K562 (cell line): ENCODE data around the gene RETN. TPM values are rescaled to one million over a fixed set of nuclear protein-coding genes. Genes with fewer than 3 reads are reported as not detected.

Experiments used
- GABPA ChIP-seq: fragments of 200-800 bp; sonication (Bioruptor generic); conservative IDR thresholded peaks from 2 replicates; pipeline ENCODE4 v1.6.1; 2016; ENCODE audit warnings: low read depth, missing genetic modification characterization, missing compliant biosample characterization
- ILK ChIP-seq: fragments of 450-650 bp; IDR thresholded peaks from 2 replicates; pipeline ENCODE4 v1.6.1; 2016; ENCODE audit warnings: missing genetic modification characterization, low read depth, mild to moderate bottlenecking, missing compliant biosample characterization, moderate library complexity, borderline replicate concordance
- MTA1 ChIP-seq: fragments of 450-650 bp; IDR thresholded peaks from 2 replicates; pipeline ENCODE4 v1.6.1; 2017; ENCODE audit warnings: borderline replicate concordance
- MTF1 ChIP-seq: fragments of 250-450 bp; sonication (Bioruptor Pico); IDR thresholded peaks from 2 replicates; pipeline ENCODE4 v1.9.0; 2021; ENCODE audit warnings: moderate library complexity, mild to moderate bottlenecking, inconsistent platforms, borderline replicate concordance
- NFXL1 ChIP-seq: fragments of 450-650 bp; formaldehyde crosslinking; IDR thresholded peaks from 2 replicates; pipeline ENCODE4 v1.4.0; 2021; ENCODE audit warnings: mild to moderate bottlenecking
- PHB ChIP-seq: fragments of 250-450 bp; sonication (Bioruptor Pico); IDR thresholded peaks from 2 replicates; pipeline ENCODE4 v1.5.0; 2021
- PHTF2 ChIP-seq: fragments of 250-450 bp; sonication (Bioruptor Pico); IDR thresholded peaks from 2 replicates; pipeline ENCODE4 v1.5.0; 2021; ENCODE audit warnings: mild to moderate bottlenecking
- SIN3B ChIP-seq: fragments of 450-650 bp; IDR thresholded peaks from 2 replicates; pipeline ENCODE4 v1.6.1; 2017; ENCODE audit warnings: low read depth, mild to moderate bottlenecking, moderate library complexity
- SRF ChIP-seq, 2 experiments: fragments of 250-450, 450-650 bp in 1 of 2; sonication (Bioruptor Pico) in 1 of 2; sonication (generic) in 1 of 2; formaldehyde crosslinking; IDR thresholded peaks; 2 replicates each; pipeline versions ENCODE4 v1.5.0 to v1.5.1; 2020 to 2022; ENCODE audit warnings: mild to moderate bottlenecking in 1 of 2, missing genetic modification reagents in 1 of 2
- SRSF1 ChIP-seq: fragments of 200-400 bp; formaldehyde crosslinking; IDR thresholded peaks from 2 replicates; pipeline ENCODE4 v1.6.1; 2017; ENCODE audit warnings: mild to moderate bottlenecking, low read depth, low read length, moderate library complexity
- XRCC4 ChIP-seq: IDR thresholded peaks from one replicate; pipeline ENCODE4 v1.6.1; 2011; ENCODE audit not compliant: insufficient read depth, insufficient read length; ENCODE audit errors: extremely low read depth
- ZC3H4 ChIP-seq: sonication (generic); formaldehyde crosslinking; IDR thresholded peaks from 2 replicates; pipeline ENCODE4 v1.9.0; 2021; ENCODE audit warnings: missing genetic modification reagents, borderline replicate concordance
- ZNF583 ChIP-seq: fragments of 250-450 bp; sonication (Bioruptor Pico); IDR thresholded peaks from 2 replicates; pipeline ENCODE4 v1.4.0; 2020
- ZNF589 ChIP-seq: fragments of 200-800 bp; sonication (Bioruptor generic); IDR thresholded peaks from 2 replicates; pipeline ENCODE4 v1.6.1; 2016; ENCODE audit warnings: low read depth, missing genetic modification characterization, missing compliant biosample characterization
- ZNF644 ChIP-seq: fragments of 200-800 bp; sonication (Bioruptor generic); IDR thresholded peaks from 2 replicates; pipeline ENCODE4 v1.6.1; 2016; ENCODE audit warnings: low read depth, missing genetic modification characterization, missing compliant biosample characterization
- ZNF766 ChIP-seq: fragments of 200-800 bp; sonication (Bioruptor generic); conservative IDR thresholded peaks from 2 replicates; pipeline ENCODE4 v1.6.1; 2016; ENCODE audit warnings: missing genetic modification characterization, missing compliant biosample characterization
- polyA plus RNA-seq, 8 experiments: library from polyadenylated mRNA; depleted of rRNA in 4 of 8; stranded (reverse) in 5 of 8; unstranded in 3 of 8; fragments of >200 nt; fragmentation: Nextera tagmentation in 2 of 8; fragmentation: Illumina TruSeq in 1 of 8; extraction: Ambion mirVana in 2 of 8; extraction: Trizol in 1 of 8; gene quantifications; 2 replicates each; pipeline versions ENCODE4 v1.2.1 to v1.2.3, GENCODE V29; 2011 to 2014; ENCODE audit warnings: inconsistent platforms in 1 of 8, missing spikeins in 1 of 8
- total RNA-seq, 7 experiments: library from RNA; depleted of rRNA in 6 of 7; stranded (reverse); fragments of >200 nt in 6 of 7; fragmentation: Illumina TruSeq in 2 of 7; extraction: Trizol in 2 of 7; gene quantifications; 2 replicates each; pipeline versions ENCODE4 v1.2.1 to v1.2.3, GENCODE V29; 2011 to 2021; ENCODE audit warnings: low replicate concordance in 1 of 7
- TF ChIP-seq, protein P1 (sequence below): fragments of 450-650 bp; IDR thresholded peaks from 2 replicates; pipeline ENCODE4 v1.6.1; 2016; ENCODE audit warnings: low read depth
- TF ChIP-seq, protein P2 (sequence below): fragments of 250-450 bp; sonication (Bioruptor Pico); IDR thresholded peaks from 2 replicates; pipeline ENCODE4 v1.8.0; 2021; ENCODE audit warnings: borderline replicate concordance, mild to moderate bottlenecking, moderate library complexity; ENCODE audit not compliant: poor library complexity, severe bottlenecking
- TF ChIP-seq, protein P3 (sequence below): sonication (generic); IDR thresholded peaks from 2 replicates; pipeline ENCODE4 v1.6.1; 2016

RETN gene
- total and polyA plus RNA-seq, 9 of the 15 experiments (the other 6 are each of a cell fraction or from before 2014, with no cell fraction given), result not detected

DNA sequence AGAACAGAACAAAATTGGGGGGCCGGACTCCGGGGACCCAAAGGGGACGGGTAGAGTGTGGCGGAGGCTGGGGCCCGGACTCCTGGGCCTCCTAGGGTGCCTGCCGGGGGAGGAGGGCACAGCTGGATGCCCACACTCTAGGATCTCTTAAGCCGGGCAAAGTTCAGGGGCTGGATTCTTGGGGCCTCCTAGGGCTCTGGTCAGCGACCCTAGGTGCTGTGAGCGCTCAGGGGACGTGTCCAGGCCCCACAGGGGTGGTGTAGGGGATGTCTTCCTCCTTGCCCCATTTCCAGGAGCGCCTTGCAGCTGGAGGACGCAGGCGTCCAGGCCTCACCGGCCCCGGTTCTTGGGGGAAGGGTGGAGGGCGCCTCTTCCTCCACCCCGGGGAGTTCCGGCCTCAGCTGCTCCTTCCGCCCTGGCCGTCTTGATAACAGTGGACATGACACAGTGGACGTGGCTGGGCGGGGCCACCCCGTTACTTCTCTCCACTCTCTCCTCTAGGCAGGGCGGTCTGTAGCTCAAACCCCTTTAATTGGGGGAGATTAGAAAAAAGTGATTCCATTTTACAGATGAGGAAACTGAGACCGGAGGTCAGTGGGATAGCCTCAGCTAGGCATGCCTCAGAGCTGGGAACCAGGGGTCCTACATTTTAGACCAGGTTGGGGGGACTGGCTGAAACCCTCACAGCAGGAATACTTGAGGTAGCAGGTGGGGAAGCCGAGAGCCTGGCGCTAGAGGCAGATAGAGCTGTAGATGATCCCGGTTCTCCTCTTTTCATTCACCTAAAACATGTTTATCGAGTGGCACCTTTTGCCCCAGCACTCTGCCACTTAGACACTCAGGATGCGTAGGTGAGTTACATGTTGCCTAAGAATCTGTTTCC is 31.2 kb upstream of the RETN start (continued):
- TF ChIP-seq ZNF766, result no peak
- TF ChIP-seq MTA1, result no peak
- TF ChIP-seq, protein P1, sequence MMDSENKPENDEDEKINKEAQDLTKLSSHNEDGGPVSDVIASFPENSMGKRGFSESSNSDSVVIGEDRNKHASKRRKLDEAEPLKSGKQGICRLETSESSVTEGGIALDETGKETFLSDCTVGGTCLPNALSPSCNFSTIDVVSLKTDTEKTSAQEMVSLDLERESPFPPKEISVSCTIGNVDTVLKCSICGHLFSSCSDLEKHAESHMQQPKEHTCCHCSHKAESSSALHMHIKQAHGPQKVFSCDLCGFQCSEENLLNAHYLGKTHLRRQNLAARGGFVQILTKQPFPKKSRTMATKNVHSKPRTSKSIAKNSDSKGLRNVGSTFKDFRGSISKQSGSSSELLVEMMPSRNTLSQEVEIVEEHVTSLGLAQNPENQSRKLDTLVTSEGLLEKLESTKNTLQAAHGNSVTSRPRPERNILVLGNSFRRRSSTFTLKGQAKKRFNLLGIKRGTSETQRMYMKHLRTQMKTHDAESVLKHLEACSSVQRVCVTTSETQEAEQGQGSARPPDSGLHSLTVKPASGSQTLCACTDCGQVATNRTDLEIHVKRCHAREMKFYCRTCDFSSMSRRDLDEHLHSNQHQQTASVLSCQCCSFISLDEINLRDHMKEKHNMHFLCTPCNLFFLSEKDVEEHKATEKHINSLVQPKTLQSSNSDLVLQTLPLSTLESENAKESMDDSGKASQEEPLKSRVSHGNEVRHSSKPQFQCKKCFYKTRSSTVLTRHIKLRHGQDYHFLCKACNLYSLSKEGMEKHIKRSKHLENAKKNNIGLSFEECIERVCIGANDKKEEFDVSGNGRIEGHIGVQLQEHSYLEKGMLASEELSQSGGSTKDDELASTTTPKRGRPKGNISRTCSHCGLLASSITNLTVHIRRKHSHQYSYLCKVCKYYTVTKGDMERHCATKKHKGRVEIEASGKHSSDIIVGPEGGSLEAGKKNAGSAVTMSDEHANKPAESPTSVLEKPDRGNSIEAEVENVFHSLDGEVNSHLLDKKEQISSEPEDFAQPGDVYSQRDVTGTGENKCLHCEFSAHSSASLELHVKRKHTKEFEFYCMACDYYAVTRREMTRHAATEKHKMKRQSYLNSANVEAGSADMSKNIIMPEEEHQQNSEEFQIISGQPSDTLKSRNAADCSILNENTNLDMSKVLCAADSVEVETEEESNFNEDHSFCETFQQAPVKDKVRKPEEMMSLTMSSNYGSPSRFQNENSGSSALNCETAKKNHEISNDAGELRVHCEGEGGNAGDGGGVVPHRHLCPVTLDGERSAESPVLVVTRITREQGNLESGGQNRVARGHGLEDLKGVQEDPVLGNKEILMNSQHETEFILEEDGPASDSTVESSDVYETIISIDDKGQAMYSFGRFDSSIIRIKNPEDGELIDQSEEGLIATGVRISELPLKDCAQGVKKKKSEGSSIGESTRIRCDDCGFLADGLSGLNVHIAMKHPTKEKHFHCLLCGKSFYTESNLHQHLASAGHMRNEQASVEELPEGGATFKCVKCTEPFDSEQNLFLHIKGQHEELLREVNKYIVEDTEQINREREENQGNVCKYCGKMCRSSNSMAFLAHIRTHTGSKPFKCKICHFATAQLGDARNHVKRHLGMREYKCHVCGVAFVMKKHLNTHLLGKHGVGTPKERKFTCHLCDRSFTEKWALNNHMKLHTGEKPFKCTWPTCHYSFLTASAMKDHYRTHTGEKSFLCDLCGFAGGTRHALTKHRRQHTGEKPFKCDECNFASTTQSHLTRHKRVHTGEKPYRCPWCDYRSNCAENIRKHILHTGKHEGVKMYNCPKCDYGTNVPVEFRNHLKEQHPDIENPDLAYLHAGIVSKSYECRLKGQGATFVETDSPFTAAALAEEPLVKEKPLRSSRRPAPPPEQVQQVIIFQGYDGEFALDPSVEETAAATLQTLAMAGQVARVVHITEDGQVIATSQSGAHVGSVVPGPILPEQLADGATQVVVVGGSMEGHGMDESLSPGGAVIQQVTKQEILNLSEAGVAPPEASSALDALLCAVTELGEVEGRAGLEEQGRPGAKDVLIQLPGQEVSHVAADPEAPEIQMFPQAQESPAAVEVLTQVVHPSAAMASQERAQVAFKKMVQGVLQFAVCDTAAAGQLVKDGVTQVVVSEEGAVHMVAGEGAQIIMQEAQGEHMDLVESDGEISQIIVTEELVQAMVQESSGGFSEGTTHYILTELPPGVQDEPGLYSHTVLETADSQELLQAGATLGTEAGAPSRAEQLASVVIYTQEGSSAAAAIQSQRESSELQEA, result no peak
- no peak for TF ChIP-seq SRSF1
- TF ChIP-seq ILK (tag), result no peak
- TF ChIP-seq, protein P2, sequence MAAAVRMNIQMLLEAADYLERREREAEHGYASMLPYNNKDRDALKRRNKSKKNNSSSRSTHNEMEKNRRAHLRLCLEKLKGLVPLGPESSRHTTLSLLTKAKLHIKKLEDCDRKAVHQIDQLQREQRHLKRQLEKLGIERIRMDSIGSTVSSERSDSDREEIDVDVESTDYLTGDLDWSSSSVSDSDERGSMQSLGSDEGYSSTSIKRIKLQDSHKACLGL (CRISPR knock-in tag), result no peak
- no peak for TF ChIP-seq ZNF589 (CRISPR knock-in tag)
- TF ChIP-seq, protein P3, sequence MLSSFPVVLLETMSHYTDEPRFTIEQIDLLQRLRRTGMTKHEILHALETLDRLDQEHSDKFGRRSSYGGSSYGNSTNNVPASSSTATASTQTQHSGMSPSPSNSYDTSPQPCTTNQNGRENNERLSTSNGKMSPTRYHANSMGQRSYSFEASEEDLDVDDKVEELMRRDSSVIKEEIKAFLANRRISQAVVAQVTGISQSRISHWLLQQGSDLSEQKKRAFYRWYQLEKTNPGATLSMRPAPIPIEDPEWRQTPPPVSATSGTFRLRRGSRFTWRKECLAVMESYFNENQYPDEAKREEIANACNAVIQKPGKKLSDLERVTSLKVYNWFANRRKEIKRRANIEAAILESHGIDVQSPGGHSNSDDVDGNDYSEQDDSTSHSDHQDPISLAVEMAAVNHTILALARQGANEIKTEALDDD, result no peak
- TF ChIP-seq PHTF2 (CRISPR knock-in tag), result no peak
- TF ChIP-seq SRF (CRISPR knock-in tag; IDR thresholded peaks at IDR 0.05), result peak in 1 of 2 experiments; percentile 59; a peak in 1 of 4 replicates
- TF ChIP-seq XRCC4, result no peak
- TF ChIP-seq SIN3B, result no peak
- TF ChIP-seq PHB (CRISPR knock-in tag), result peak; percentile 39; the same call in 1 of the 2 replicates
- TF ChIP-seq ZNF583 (CRISPR knock-in tag), result no peak
- no peak for TF ChIP-seq MTF1 (CRISPR knock-in tag)
- no peak for TF ChIP-seq ZNF644 (tag)
- TF ChIP-seq NFXL1 (CRISPR knock-in tag), result no peak
- TF ChIP-seq GABPA (tag), result peak; percentile 90
- TF ChIP-seq ZC3H4 (CRISPR knock-in tag), result no peak
